ENCODE results near the gene PMM2.

DNA sequence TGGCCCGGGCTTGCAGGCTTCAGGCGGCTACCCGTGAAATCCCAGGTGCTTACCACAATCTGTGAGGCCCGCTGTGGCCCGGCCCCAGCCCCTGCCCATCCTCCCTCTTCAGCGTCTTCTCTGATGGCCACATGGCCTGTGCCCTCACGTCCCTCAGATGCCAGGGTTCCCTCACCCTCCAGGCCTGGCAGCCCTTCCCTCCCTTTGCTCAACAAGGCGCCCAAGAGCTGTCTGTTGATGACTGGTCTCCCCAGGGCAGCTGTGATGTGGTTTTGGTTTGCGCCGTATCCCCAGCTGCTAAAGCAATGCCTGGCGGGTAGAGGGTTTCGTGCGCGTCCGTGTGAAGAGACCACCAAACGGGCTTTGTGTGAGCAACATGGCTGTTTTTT, 35.1 kb downstream of the PMM2 start:
- TF ChIP-seq SIN3A (IDR thresholded peaks at IDR 0.05; ENCODE audit: borderline replicate concordance, insufficient read depth, low read length) (no peak), TAF1 (IDR thresholded peaks at IDR 0.05; ENCODE audit: borderline replicate concordance, insufficient read depth, low read length) (no peak), POLR2AphosphoS5 (IDR thresholded peaks at IDR 0.05; ENCODE audit: low read depth, low read length) (no peak)

Measured in PFSK-1 (cell line).